Measurements from ENCODE around the gene UBE2J2. TPM values are rescaled to one million over a fixed set of nuclear protein-coding genes. Genes with fewer than 3 reads are reported as not detected.

UBE2J2 gene
- total RNA-seq, 1 donor from 2014 or later, result 32.9 TPM

GRCh38 chr1:1308756-1309250, 35.1 kb upstream of the UBE2J2 start:
- no peak overlapping the region for H3K27ac Mint-ChIP-seq
- Histone ChIP-seq H3F3A (ENCODE audit: low read depth) (peaks cover 24% of the 10 kb centered on the region), H3K4me2 (peak overlapping the region; percentile 94), H3K9me3 (ENCODE audit: low read depth) (no peaks in the 10 kb centered on the region), H2AFZ (replicated peaks) (no peak overlapping the region), H3K27me3 (peaks cover 10% of the 10 kb centered on the region), H3K27ac (no peak overlapping the region), H3K9ac (peak overlapping the region; percentile 44), H4K20me1 (ENCODE audit: low read depth) (peaks cover 49% of the 10 kb centered on the region), H3K79me2 (ENCODE audit: low read depth) (peaks cover 5% of the 10 kb centered on the region), H3K4me1 (peaks cover 37% of the 10 kb centered on the region), H3K4me3 (peak overlapping the region; percentile 71), H3K36me3 (no peaks in the 10 kb centered on the region)
- no peaks in the 10 kb centered on the region for H3K9me3 Mint-ChIP-seq
- H3K4me3 Mint-ChIP-seq, result peak overlapping the region; percentile 84
- peaks cover 18% of the 10 kb centered on the region for H3K4me1 Mint-ChIP-seq
- peaks cover 2% of the 10 kb centered on the region for H3K36me3 Mint-ChIP-seq
- peak; percentile 41 for DNase-seq (ENCODE audit: low spot score)
- peaks cover 4% of the 10 kb centered on the region for H3K27me3 Mint-ChIP-seq (ENCODE audit: insufficient read depth, low read depth)
- TF ChIP-seq EZH2 (IDR thresholded peaks at IDR 0.05) (peak; percentile 47), EZH2phosphoT487 (IDR thresholded peaks at IDR 0.05) (no peak)

GRCh38 chr1:1307923-1308755, 34.5 kb upstream of the UBE2J2 start, which contains the start of the genes ACAP3 and PUSL1:
ACAP3 (minus strand) TSS chr1:1307930; CDS start chr1:1307815, 115 bp downstream.
PUSL1 (plus strand) TSS chr1:1308597; CDS start chr1:1308644, 47 bp downstream.
- Histone ChIP-seq H4K20me1 (ENCODE audit: low read depth) (peaks cover 51% of the 10 kb centered on the region), H3K27me3 (peaks cover 10% of the 10 kb centered on the region), H3F3A (ENCODE audit: low read depth) (peaks cover 24% of the 10 kb centered on the region), H3K4me2 (peak within 1 kb of the TSS; percentile 100), H3K9ac (peak within 1 kb of the TSS; percentile 44), H2AFZ (replicated peaks) (peak within 1 kb of the TSS; percentile 64), H3K4me1 (peaks cover 37% of the 10 kb centered on the region), H3K4me3 (peak within 1 kb of the TSS; percentile 71), H3K36me3 (no peaks in the 10 kb centered on the region), H3K79me2 (ENCODE audit: low read depth) (peaks cover 5% of the 10 kb centered on the region), H3K9me3 (ENCODE audit: low read depth) (no peaks in the 10 kb centered on the region), H3K27ac (no peak within 1 kb of the TSS)
- Mint-ChIP-seq H3K9me3 (no peaks in the 10 kb centered on the region), H3K4me3 (peak within 1 kb of the TSS; percentile 94), H3K27ac (no peak within 1 kb of the TSS), H3K4me1 (peaks cover 18% of the 10 kb centered on the region), H3K27me3 (ENCODE audit: insufficient read depth, low read depth) (peaks cover 4% of the 10 kb centered on the region), H3K36me3 (no peaks in the 10 kb centered on the region)
- peak; percentile 96 for DNase-seq (ENCODE audit: low spot score)
- TF ChIP-seq CTCF (IDR thresholded peaks at IDR 0.05) (no peak), EZH2 (IDR thresholded peaks at IDR 0.05) (no peak), EZH2phosphoT487 (IDR thresholded peaks at IDR 0.05) (no peak)

GRCh38 chr1:1307261-1307922, 33.7 kb upstream of the UBE2J2 start:
- Mint-ChIP-seq H3K4me3 (peak overlapping the region; percentile 94), H3K4me1 (peaks cover 18% of the 10 kb centered on the region), H3K36me3 (no peaks in the 10 kb centered on the region), H3K27me3 (ENCODE audit: insufficient read depth, low read depth) (peaks cover 4% of the 10 kb centered on the region), H3K9me3 (no peaks in the 10 kb centered on the region), H3K27ac (no peak overlapping the region)
- DNase-seq (ENCODE audit: low spot score), result peak; percentile 76
- H3K4me1 ChIP-seq, result peaks cover 37% of the 10 kb centered on the region
- TF ChIP-seq EZH2 (IDR thresholded peaks at IDR 0.05) (no peak), CTCF (IDR thresholded peaks at IDR 0.05) (no peak), EZH2phosphoT487 (IDR thresholded peaks at IDR 0.05) (no peak)
- H3K79me2 ChIP-seq (ENCODE audit: low read depth), result peaks cover 5% of the 10 kb centered on the region
- peaks cover 46% of the 10 kb centered on the region for H4K20me1 ChIP-seq (ENCODE audit: low read depth)
- H3K9ac ChIP-seq, result no peak overlapping the region
- H2AFZ ChIP-seq (replicated peaks), result no peak overlapping the region
- peaks cover 24% of the 10 kb centered on the region for H3F3A ChIP-seq (ENCODE audit: low read depth)
- no peak overlapping the region for H3K27ac ChIP-seq
- no peaks in the 10 kb centered on the region for H3K9me3 ChIP-seq (ENCODE audit: low read depth)
- peaks cover 10% of the 10 kb centered on the region for H3K27me3 ChIP-seq
- H3K36me3 ChIP-seq, result no peaks in the 10 kb centered on the region
- peak overlapping the region; percentile 100 for H3K4me2 ChIP-seq
- H3K4me3 ChIP-seq, result peak overlapping the region; percentile 71
